ES-I3 (cell line): ENCODE results near the gene SLC25A29.

Experiments used
- H3K36me3 ChIP-seq: 2 replicates; pipeline ENCODE4 v1.6.1; 2013; ENCODE audit warnings: mild to moderate bottlenecking, low read length, control low read depth, moderate library complexity; ENCODE audit not compliant: insufficient read depth
- H3K4me1 ChIP-seq: 2 replicates; pipeline ENCODE4 v1.6.1; 2013; ENCODE audit warnings: mild to moderate bottlenecking, control low read depth, low read length; ENCODE audit not compliant: insufficient read depth
- H3K9ac ChIP-seq: 2 replicates; pipeline ENCODE4 v1.6.1; 2013; ENCODE audit warnings: low read depth, mild to moderate bottlenecking, low read length, moderate library complexity
- H3K9me3 ChIP-seq: 2 replicates; pipeline ENCODE4 v1.6.1; 2013; ENCODE audit warnings: mild to moderate bottlenecking, low read length, moderate library complexity; ENCODE audit not compliant: control insufficient read depth, insufficient read depth

The SLC25A29 gene

GRCh38 chr14:100325231-100325632 is 19.0 kb upstream of the SLC25A29 start:
- H3K4me1 ChIP-seq = no peaks in the 10 kb centered on the region; the same call in 1 of the 2 replicates
- no peak overlapping the region for H3K9ac ChIP-seq
- H3K9me3 ChIP-seq = no peaks in the 10 kb centered on the region
- no peaks in the 10 kb centered on the region for H3K36me3 ChIP-seq

GRCh38 chr14:100323942-100324307 is 17.7 kb upstream of the SLC25A29 start:
- Histone ChIP-seq H3K9ac (no peak overlapping the region), H3K4me1 (no peaks in the 10 kb centered on the region; the same call in 1 of the 2 replicates), H3K9me3 (no peaks in the 10 kb centered on the region), H3K36me3 (no peaks in the 10 kb centered on the region)

- Histone ChIP-seq H3K36me3 (no peaks in the 10 kb centered on the region), H3K9ac (no peak within 1 kb of the TSS), H3K9me3 (no peaks in the 10 kb centered on the region), H3K4me1 (no peaks in the 10 kb centered on the region; the same call in 1 of the 2 replicates)
Measured at GRCh38 chr14:100323121-100323941, 17.1 kb upstream of the SLC25A29 start, which contains the start of gene SLC25A47. Gene SLC25A47, plus strand, starts transcription at chr14:100323339. Its CDS starts 76 bp downstream, at chr14:100323415.

GRCh38 chr14:100322138-100322957 is 16.1 kb upstream of the SLC25A29 start:
- Histone ChIP-seq H3K4me1 (no peaks in the 10 kb centered on the region; the same call in 1 of the 2 replicates), H3K9me3 (no peaks in the 10 kb centered on the region), H3K9ac (no peak overlapping the region), H3K36me3 (no peaks in the 10 kb centered on the region)

GRCh38 chr14:100321473-100322137 is 15.4 kb upstream of the SLC25A29 start:
- H3K36me3 ChIP-seq = no peaks in the 10 kb centered on the region
- no peaks in the 10 kb centered on the region for H3K9me3 ChIP-seq
- no peaks in the 10 kb centered on the region; the same call in 1 of the 2 replicates for H3K4me1 ChIP-seq
- H3K9ac ChIP-seq = no peak overlapping the region

- Histone ChIP-seq H3K9me3 (no peaks in the 10 kb centered on the region), H3K36me3 (no peaks in the 10 kb centered on the region), H3K4me1 (no peaks in the 10 kb centered on the region; the same call in 1 of the 2 replicates), H3K9ac (no peak overlapping the region)
Measured at GRCh38 chr14:100320157-100320856, 14.1 kb upstream of the SLC25A29 start.

GRCh38 chr14:100317912-100318808 is 11.9 kb upstream of the SLC25A29 start:
- H3K4me1 ChIP-seq = no peaks in the 10 kb centered on the region; the same call in 1 of the 2 replicates
- no peaks in the 10 kb centered on the region for H3K9me3 ChIP-seq
- no peaks in the 10 kb centered on the region for H3K36me3 ChIP-seq
- H3K9ac ChIP-seq = no peak overlapping the region

GRCh38 chr14:100317389-100317788 is 11.1 kb upstream of the SLC25A29 start:
- no peak overlapping the region for H3K9ac ChIP-seq
- peaks cover 3% of the 10 kb centered on the region; the same call in 1 of the 2 replicates for H3K4me1 ChIP-seq
- H3K9me3 ChIP-seq = no peaks in the 10 kb centered on the region
- H3K36me3 ChIP-seq = no peaks in the 10 kb centered on the region

- peaks cover 13% of the 10 kb centered on the region; the same call in 1 of the 2 replicates for H3K4me1 ChIP-seq
- H3K9ac ChIP-seq = no peak overlapping the region
- H3K36me3 ChIP-seq = no peaks in the 10 kb centered on the region
- no peaks in the 10 kb centered on the region for H3K9me3 ChIP-seq
Measured at GRCh38 chr14:100314724-100315123, 8.5 kb upstream of the SLC25A29 start.

- no peak overlapping the region for H3K9ac ChIP-seq
Measured at GRCh38 chr14:100313464-100314230, 7.4 kb upstream of the SLC25A29 start.

GRCh38 chr14:100312877-100313400 is 6.7 kb upstream of the SLC25A29 start:
- peaks cover 18% of the 10 kb centered on the region; the same call in 1 of the 2 replicates for H3K4me1 ChIP-seq

More at GRCh38 chr14:100313464-100314230, 7.4 kb upstream of the SLC25A29 start:
- H3K9me3 ChIP-seq = no peaks in the 10 kb centered on the region
- no peaks in the 10 kb centered on the region for H3K36me3 ChIP-seq
- peaks cover 15% of the 10 kb centered on the region; the same call in 1 of the 2 replicates for H3K4me1 ChIP-seq

More at GRCh38 chr14:100312877-100313400, 6.7 kb upstream of the SLC25A29 start:
- H3K36me3 ChIP-seq = no peaks in the 10 kb centered on the region
- no peaks in the 10 kb centered on the region for H3K9me3 ChIP-seq
- H3K9ac ChIP-seq = no peak overlapping the region
